GM12878 (cell line): ENCODE results near the gene KAT2A. TPM values are rescaled to one million over a fixed set of nuclear protein-coding genes. Genes with fewer than 3 reads are reported as not detected.

Experiments
- ATAC-seq: fragments of 200-7000 bp; cut with Tn5 transposase; 3 replicates; pipeline ENCODE4 v1.9.1; 2020; ENCODE audit warnings: mild to moderate bottlenecking, moderate library complexity
- BruUV-seq: library from RNA; stranded (reverse); fragments of 400-500 nt; replicated peaks from 2 replicates; lab custom pipeline; 2021; lab: Mats Ljungman, UMichigan
- CTCF ChIA-PET: fragments of 300-600 bp; sonication (Branson Sonifier 250); formaldehyde crosslinking; extraction: SDS; loops from one replicate; lab custom pipeline; 2021; ENCODE audit warnings: inconsistent platforms; lab: Yijun Ruan, JAX
- POLR2A ChIA-PET: fragments of 350-600 bp; formaldehyde crosslinking; extraction: SDS; loops from one replicate; lab custom pipeline; 2021; ENCODE audit warnings: inconsistent platforms; lab: Charles Lee
- RAD21 ChIA-PET: fragments of 300-600 bp; sonication (Branson Sonifier 250); formaldehyde crosslinking; loops from one replicate; lab custom pipeline; 2023; ENCODE audit warnings: antibody characterized with exemption; ENCODE audit not compliant: unreplicated experiment; lab: Charles Lee
- SMC1A ChIA-PET: fragments of 300-600 bp; sonication (Branson Sonifier 250); formaldehyde crosslinking; loops from one replicate; lab custom pipeline; 2023; ENCODE audit not compliant: unreplicated experiment, uncharacterized antibody; lab: Charles Lee
- DNase-seq: peaks from one replicate; pipeline ENCODE4 v3.0.0-alpha.2; 2011; ENCODE audit warnings: low read depth, low spot score
- FAIRE-seq: peaks from 3 replicates; lab custom pipeline; 2011; peaks lifted over from hg19 to GRCh38; lab: Jason Lieb, UNC
- H2AFZ ChIP-seq: 2 replicates; pipeline ENCODE4 v1.6.0; 2011; ENCODE audit warnings: low read depth, low read length, control low read depth; ENCODE audit not compliant: control insufficient read depth
- H3K27ac ChIP-seq: 2 replicates; pipeline ENCODE4 v1.5.1; 2011; ENCODE audit warnings: control low read depth; ENCODE audit not compliant: control insufficient read depth, insufficient read depth
- H3K27me3 ChIP-seq, 2 experiments: replicated peaks in 1 of 2; 2 replicates each; pipeline versions ENCODE4 v1.6.0 to v1.6.1; 2011; ENCODE audit warnings: low read length in 1 of 2; ENCODE audit not compliant: control insufficient read depth in 2 of 2, insufficient read depth in 2 of 2
- H3K36me3 ChIP-seq, 2 experiments: 2 replicates each; pipeline ENCODE4 v1.5.1; 2011; ENCODE audit warnings: low read length in 1 of 2; ENCODE audit not compliant: control insufficient read depth in 2 of 2, insufficient read depth in 2 of 2
- H3K4me1 ChIP-seq: 2 replicates; pipeline ENCODE4 v1.6.1; 2011; ENCODE audit warnings: mild to moderate bottlenecking, low read length, moderate library complexity, mixed read lengths; ENCODE audit not compliant: control insufficient read depth, insufficient read depth
- H3K4me2 ChIP-seq: 2 replicates; pipeline ENCODE4 v1.6.0; 2011; ENCODE audit warnings: control low read depth; ENCODE audit not compliant: control insufficient read depth, insufficient read depth
- H3K4me3 ChIP-seq: fragments of 200-600 bp; sonication (generic); 2 replicates; pipeline ENCODE4 v1.5.1; 2016
- H3K79me2 ChIP-seq: 2 replicates; pipeline ENCODE4 v1.6.0; 2011; ENCODE audit warnings: low read length; ENCODE audit not compliant: control insufficient read depth, insufficient read depth
- H3K9ac ChIP-seq: 2 replicates; pipeline ENCODE4 v1.8.0; 2011; ENCODE audit warnings: low read length, control low read depth, mixed read lengths; ENCODE audit not compliant: control insufficient read depth, insufficient read depth
- H3K9me3 ChIP-seq: replicated peaks from 3 replicates; pipeline ENCODE4 v1.5.1; 2011; ENCODE audit warnings: mild to moderate bottlenecking, low read length; ENCODE audit not compliant: control insufficient read depth, insufficient read depth
- H4K20me1 ChIP-seq: 2 replicates; pipeline ENCODE4 v1.6.0; 2011; ENCODE audit not compliant: control insufficient read depth, insufficient read depth
- CBFB ChIP-seq: IDR thresholded peaks from 2 replicates; pipeline ENCODE4 v1.6.1; 2016; ENCODE audit warnings: antibody characterized with exemption, low read depth
- CHD2 ChIP-seq: IDR thresholded peaks from 2 replicates; pipeline ENCODE4 v1.6.1; 2011; ENCODE audit warnings: low read depth, low read length, improper control_type of control experiment, borderline replicate concordance
- GABPA ChIP-seq: IDR thresholded peaks from 2 replicates; pipeline ENCODE4 v1.6.1; 2014; ENCODE audit warnings: antibody characterized with exemption, low read depth, mild to moderate bottlenecking, inconsistent platforms
- IKZF1 ChIP-seq: fragments of 450-650 bp; conservative IDR thresholded peaks from 2 replicates; pipeline ENCODE4 v1.6.1; 2017; ENCODE audit warnings: antibody characterized with exemption, mild to moderate bottlenecking
- IRF4 ChIP-seq: IDR thresholded peaks from 2 replicates; pipeline ENCODE4 v1.6.1; 2011; ENCODE audit warnings: low read depth, low read length
- KAT2A ChIP-seq: conservative IDR thresholded peaks from 2 replicates; pipeline ENCODE4 v1.6.1; 2011; ENCODE audit warnings: low read depth, low read length; ENCODE audit not compliant: control insufficient read depth
- LARP7 ChIP-seq: fragments of 450-650 bp; IDR thresholded peaks from 2 replicates; pipeline ENCODE4 v1.6.1; 2017; ENCODE audit warnings: mild to moderate bottlenecking
- MAX ChIP-seq: IDR thresholded peaks from 2 replicates; pipeline ENCODE4 v1.6.1; 2012; ENCODE audit warnings: low read depth, low read length, improper control_type of control experiment
- NFXL1 ChIP-seq: fragments of 450-650 bp; IDR thresholded peaks from 2 replicates; pipeline ENCODE4 v1.6.1; 2017; ENCODE audit warnings: antibody characterized with exemption, mild to moderate bottlenecking, borderline replicate concordance
- POLR2A ChIP-seq: IDR thresholded peaks from 2 replicates; pipeline ENCODE4 v1.6.1; 2011; ENCODE audit warnings: low read depth, mild to moderate bottlenecking, low read length
- RFX5 ChIP-seq: IDR thresholded peaks from 2 replicates; pipeline ENCODE4 v1.6.1; 2011; ENCODE audit warnings: low read depth, low read length, improper control_type of control experiment
- SIX5 ChIP-seq: IDR thresholded peaks from 2 replicates; pipeline ENCODE4 v1.6.1; 2011; ENCODE audit warnings: mild to moderate bottlenecking, low read depth, low read length, moderate library complexity; ENCODE audit not compliant: severe bottlenecking
- SKIL ChIP-seq: fragments of 450-650 bp; IDR thresholded peaks from 2 replicates; pipeline ENCODE4 v1.6.1; 2017; ENCODE audit warnings: mild to moderate bottlenecking, low read depth, inconsistent platforms; ENCODE audit not compliant: poor library complexity, severe bottlenecking
- SMAD5 ChIP-seq: IDR thresholded peaks from 2 replicates; pipeline ENCODE4 v1.6.1; 2016; ENCODE audit warnings: antibody characterized with exemption, low read depth
- SREBF1 ChIP-seq: IDR thresholded peaks from 2 replicates; pipeline ENCODE4 v1.6.1; 2012; ENCODE audit warnings: mild to moderate bottlenecking, low read length
- WRNIP1 ChIP-seq: IDR thresholded peaks from 2 replicates; pipeline ENCODE4 v1.6.1; 2011; ENCODE audit warnings: low read depth, low read length, improper control_type of control experiment, borderline replicate concordance
- YY1 ChIP-seq: IDR thresholded peaks from 2 replicates; pipeline ENCODE4 v1.6.1; 2011; ENCODE audit warnings: low read depth, mild to moderate bottlenecking, low read length
- ZBTB33 ChIP-seq: fragments of 450-650 bp; IDR thresholded peaks from 2 replicates; pipeline ENCODE4 v1.6.1; 2017; ENCODE audit warnings: mild to moderate bottlenecking
- ZNF217 ChIP-seq: fragments of 450-650 bp; IDR thresholded peaks from 2 replicates; pipeline ENCODE4 v1.6.1; 2017; ENCODE audit warnings: antibody characterized with exemption, mild to moderate bottlenecking
- WGBS: methylation state at CpG from one replicate; pipeline ENCODE4 v1.1.6; 2016; ENCODE audit warnings: low lambda C conversion rate; ENCODE audit not compliant: insufficient replicate concordance, insufficient coverage; ENCODE audit errors: missing lambda C conversion rate; 5-methylcytosine and 5-hydroxymethylcytosine counted together
- in situ Hi-C: fragments of 300-500 bp; cut with MboI; formaldehyde crosslinking; loops from 9 replicates; pipeline ENCODE4 v1.14.3; 2018; ENCODE audit warnings: mixed read lengths
- intact Hi-C: fragments of 100-400 bp; cut with micrococcal nuclease; formaldehyde crosslinking; loops from one replicate; pipeline ENCODE4 v1.14.2; 2022; ENCODE audit not compliant: unreplicated experiment
- polyA plus RNA-seq, 11 experiments: library from polyadenylated mRNA; depleted of rRNA in 4 of 11; unstranded in 6 of 11; stranded (reverse) in 5 of 11; fragments of >200 nt; fragmentation: Nextera tagmentation in 4 of 11; fragmentation: Illumina TruSeq in 1 of 11; extraction: Ambion mirVana in 4 of 11; extraction: Trizol in 1 of 11; gene quantifications; 1 replicate in 1 of 11; 2 replicates in 10 of 11; pipeline versions ENCODE4 v1.2.1 to v1.2.3, GENCODE V29; 2011 to 2016; ENCODE audit warnings: inconsistent platforms in 2 of 11, missing spikeins in 2 of 11, low read depth in 1 of 11
- total RNA-seq, 4 experiments: library from RNA; depleted of rRNA in 3 of 4; stranded (reverse); fragments of >200 nt in 3 of 4; fragmentation: Illumina TruSeq in 1 of 4; extraction: Trizol in 1 of 4; gene quantifications; 2 replicates each; pipeline versions ENCODE4 v1.2.1 to v1.2.3, GENCODE V29; 2013 to 2021

KAT2A gene
- total and polyA plus RNA-seq, 10 of the 15 experiments (the other 5 are each of a cell fraction or from before 2014, with no cell fraction given), result 0.85 to 47.5 (median 14.6) TPM

GRCh38 chr17:42120770-42121769 lies at the start of gene KAT2A (continued):
- TF ChIP-seq IKZF1 (peak; percentile 84), SREBF1 (peak; percentile 44; the same call in 1 of the 2 replicates), YY1 (peak; percentile 89), GABPA (no peak), SIX5 (peak; percentile 92), ZBTB33 (no peak), MAX (peak; percentile 89), CHD2 (peak; percentile 55; the same call in 1 of the 2 replicates), SMAD5 (no peak)

- RAD21 ChIA-PET, result no interaction called here
- ATAC-seq, result no peak
- TF ChIP-seq LARP7 (no peak), KAT2A (no peak), POLR2A (no peak), ZNF217 (no peak), WRNIP1 (no peak), RFX5 (no peak), IRF4 (no peak), CBFB (no peak), NFXL1 (no peak), SKIL (no peak)
Observed at GRCh38 chr17:42169351-42169750, 48.2 kb upstream of the KAT2A start.

More at GRCh38 chr17:42169351-42169750, 48.2 kb upstream of the KAT2A start:
- H3K4me1 ChIP-seq, result no peaks in the 10 kb centered on the region; the same call in 1 of the 2 replicates
- H4K20me1 ChIP-seq, result no peaks in the 10 kb centered on the region
- BruUV-seq, result no TSS peak
- H2AFZ ChIP-seq, result no peak overlapping the region
- H3K4me3 ChIP-seq, result no peak overlapping the region
- POLR2A ChIA-PET, result no interaction called here
- SMC1A ChIA-PET, result interaction anchor here (0.9 kb wide), 1 partner anchor 12 kb away, joined by 3 read pairs; no protein-coding TSS in a partner anchor
- WGBS, result 89% methylated on average over 29 of the region's 29 CpGs
- FAIRE-seq (no peak), DNase-seq (no peak)
- H3K36me3 ChIP-seq, result no peaks in the 10 kb centered on the region
- in situ Hi-C loops, result no loop called here
- H3K4me2 ChIP-seq, result no peak overlapping the region
- H3K9ac ChIP-seq, result no peak overlapping the region
- H3K79me2 ChIP-seq, result no peaks in the 10 kb centered on the region
- no peak overlapping the region for H3K27ac ChIP-seq
- no peaks in the 10 kb centered on the region for H3K27me3 ChIP-seq
- CTCF ChIA-PET, result no interaction called here
- H3K9me3 ChIP-seq, result no peaks in the 10 kb centered on the region
- intact Hi-C loops, result no loop called here
